ENCODE measurements around the gene HNRNPDL. TPM values are rescaled to one million over a fixed set of nuclear protein-coding genes. Genes with fewer than 3 reads are reported as not detected.
"Not testable (repeated sequence)": the region's sequence is repeated elsewhere in the genome, so short reads cannot be mapped to it uniquely, and the experiment has no call there.

HNRNPDL gene
- total RNA-seq = 127 and 142 TPM in 2 replicates

GRCh38 chr4:82430193-82430963, at the start of gene HNRNPDL, which contains the start of gene ENOPH1:
TSS of gene HNRNPDL (minus strand) at chr4:82430462. CDS start at chr4:82429690, 772 bp downstream.
TSS of gene ENOPH1 (plus strand) at chr4:82430590. CDS start at chr4:82430830, 240 bp downstream.
- DNase-seq (ENCODE audit: extremely low read depth, low read depth, low spot score) = peak; percentile 68

GRCh38 chr4:82479562-82479961, 49.3 kb upstream of the HNRNPDL start:
- no peak for DNase-seq (ENCODE audit: extremely low read depth, low read depth, low spot score)

- DNase-seq (ENCODE audit: extremely low read depth, low read depth, low spot score) = not testable (repeated sequence)
Observed at GRCh38 chr4:82477469-82477868, 47.2 kb upstream of the HNRNPDL start.

- DNase-seq (ENCODE audit: extremely low read depth, low read depth, low spot score) = not testable (repeated sequence)
Observed at GRCh38 chr4:82475931-82476330, 45.7 kb upstream of the HNRNPDL start.

- DNase-seq (ENCODE audit: extremely low read depth, low read depth, low spot score) = no peak
Observed at GRCh38 chr4:82473621-82474164, 43.4 kb upstream of the HNRNPDL start.

GRCh38 chr4:82473080-82473479, 42.8 kb upstream of the HNRNPDL start:
- DNase-seq (ENCODE audit: extremely low read depth, low read depth, low spot score) = not testable (repeated sequence)

- DNase-seq (ENCODE audit: extremely low read depth, low read depth, low spot score) = no peak
Observed at GRCh38 chr4:82469791-82470345, 39.6 kb upstream of the HNRNPDL start.

- no peak for DNase-seq (ENCODE audit: extremely low read depth, low read depth, low spot score)
Observed at GRCh38 chr4:82467471-82467870, 37.2 kb upstream of the HNRNPDL start.

- no peak for DNase-seq (ENCODE audit: extremely low read depth, low read depth, low spot score)
Observed at GRCh38 chr4:82463221-82463620, 33.0 kb upstream of the HNRNPDL start.

- DNase-seq (ENCODE audit: extremely low read depth, low read depth, low spot score) = peak; percentile 64
Observed at GRCh38 chr4:82462415-82462831, 32.2 kb upstream of the HNRNPDL start.

GRCh38 chr4:82461710-82462109, 31.4 kb upstream of the HNRNPDL start:
- no peak for DNase-seq (ENCODE audit: extremely low read depth, low read depth, low spot score)

GRCh38 chr4:82458729-82459128, 28.5 kb upstream of the HNRNPDL start:
- no peak for DNase-seq (ENCODE audit: extremely low read depth, low read depth, low spot score)

- DNase-seq (ENCODE audit: extremely low read depth, low read depth, low spot score) = no peak
Observed at GRCh38 chr4:82457266-82457665, 27.0 kb upstream of the HNRNPDL start.

GRCh38 chr4:82452026-82452425, 21.8 kb upstream of the HNRNPDL start:
- DNase-seq (ENCODE audit: extremely low read depth, low read depth, low spot score) = no peak

GRCh38 chr4:82450966-82451755, 20.9 kb upstream of the HNRNPDL start:
- DNase-seq (ENCODE audit: extremely low read depth, low read depth, low spot score) = no peak

- DNase-seq (ENCODE audit: extremely low read depth, low read depth, low spot score) = no peak
Observed at GRCh38 chr4:82447886-82448285, 17.6 kb upstream of the HNRNPDL start.

GRCh38 chr4:82439088-82439487, 8.8 kb upstream of the HNRNPDL start:
- DNase-seq (ENCODE audit: extremely low read depth, low read depth, low spot score) = no peak

- DNase-seq (ENCODE audit: extremely low read depth, low read depth, low spot score) = no peak
Observed at GRCh38 chr4:82437285-82438005, 7.2 kb upstream of the HNRNPDL start.

- DNase-seq (ENCODE audit: extremely low read depth, low read depth, low spot score) = no peak
Observed at GRCh38 chr4:82436780-82437179, 6.5 kb upstream of the HNRNPDL start.

- DNase-seq (ENCODE audit: extremely low read depth, low read depth, low spot score) = no peak
Observed at GRCh38 chr4:82436130-82436529, 5.9 kb upstream of the HNRNPDL start.
